OCI-LY1 (cell line): Measurements from ENCODE around the gene CRTC1.

Source experiments
- CTCF ChIP-seq: fragments of 200-600 bp; sonication (generic), shearing (Covaris generic); IDR thresholded peaks from 2 replicates; pipeline ENCODE4 v1.5.1; 2017; ENCODE audit warnings: mild to moderate bottlenecking, antibody characterized with exemption, low read length, moderate library complexity, mixed read lengths
- EZH2 ChIP-seq: fragments of 200-600 bp; sonication (generic), shearing (Covaris generic); IDR thresholded peaks from 2 replicates; pipeline ENCODE4 v1.8.0; 2017; ENCODE audit warnings: borderline replicate concordance, mixed run types, mild to moderate bottlenecking, antibody characterized with exemption, low read length, moderate library complexity, mixed read lengths

GRCh38 chr19:18674616-18675015 lies 8.9 kb upstream of the CRTC1 start:
- TF ChIP-seq CTCF (no peak), EZH2 (no peak)
